ENCODE data around the gene ADAMTSL5.
A peak's percentile ranks its signal among the peaks of the same experiment; 100 is the strongest.

The ADAMTSL5 gene

DNA sequence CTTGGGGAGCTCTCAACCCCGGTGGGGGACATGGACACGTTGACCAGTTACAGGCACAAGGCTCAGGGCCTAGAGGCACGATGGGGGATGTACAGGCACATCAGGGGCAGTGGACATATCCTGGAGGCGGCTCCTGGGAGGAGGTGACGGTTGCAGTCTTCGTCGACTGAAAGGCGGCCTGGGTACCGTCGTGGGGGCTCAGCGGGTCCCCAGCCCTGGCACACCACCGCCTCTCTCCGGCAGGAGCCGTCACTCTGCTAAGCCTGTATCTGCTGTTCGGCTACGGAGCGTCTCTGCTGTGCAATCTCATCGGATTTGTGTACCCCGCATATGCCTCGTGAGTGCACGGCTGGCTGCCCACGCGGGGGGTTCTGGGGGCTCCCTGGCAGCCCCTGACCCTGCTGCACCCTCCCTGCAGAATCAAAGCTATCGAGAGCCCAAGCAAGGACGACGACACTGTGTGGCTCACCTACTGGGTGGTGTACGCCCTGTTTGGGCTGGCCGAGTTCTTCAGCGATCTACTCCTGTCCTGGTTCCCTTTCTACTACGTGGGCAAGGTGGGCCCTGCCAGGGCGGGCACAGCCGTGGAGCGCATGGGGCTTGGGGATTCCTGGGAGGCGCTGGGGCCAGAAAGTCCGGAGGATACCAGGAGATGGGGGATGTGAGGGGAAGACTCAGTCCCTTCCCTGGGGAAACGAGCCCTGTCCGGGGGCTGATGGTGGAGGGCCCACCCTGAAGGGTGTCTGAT, 17.6 kb downstream of the ADAMTSL5 start:
- no peak for DNase-seq

DNA sequence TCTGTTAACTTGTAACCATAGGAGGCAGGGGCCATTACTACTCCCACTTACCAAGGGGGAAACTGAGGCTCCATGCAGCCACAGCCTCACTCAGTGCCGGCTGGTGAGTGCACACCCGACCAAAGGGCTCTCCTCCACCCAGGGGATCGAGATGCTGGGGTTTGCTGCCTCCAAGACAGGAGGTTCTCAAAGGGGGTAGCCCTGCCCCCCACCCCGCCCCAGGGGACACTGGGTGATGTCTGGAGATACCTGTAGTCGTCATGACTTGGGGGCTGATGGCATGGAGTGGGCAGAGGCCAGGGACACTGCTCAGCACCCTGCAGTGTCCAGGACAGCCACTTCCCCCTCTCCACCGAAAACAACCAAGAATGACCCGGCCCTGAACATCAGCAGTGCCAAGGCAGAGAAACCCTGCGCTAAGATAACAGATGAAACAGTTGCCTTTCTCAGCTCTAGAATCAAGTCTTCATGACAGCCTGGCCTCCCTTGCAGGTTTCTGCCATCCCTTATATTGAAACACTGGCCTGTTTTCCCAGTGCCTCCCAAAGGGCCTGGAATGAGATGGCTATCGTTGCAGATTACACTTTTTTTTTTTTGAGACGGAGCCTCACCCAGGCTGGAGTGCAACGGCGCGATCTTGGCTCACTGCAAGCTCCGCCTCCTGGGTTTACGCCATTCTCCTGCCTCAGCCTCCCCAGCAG, 18.6 kb downstream of the ADAMTSL5 start:
- DNase-seq, result no peak

DNA sequence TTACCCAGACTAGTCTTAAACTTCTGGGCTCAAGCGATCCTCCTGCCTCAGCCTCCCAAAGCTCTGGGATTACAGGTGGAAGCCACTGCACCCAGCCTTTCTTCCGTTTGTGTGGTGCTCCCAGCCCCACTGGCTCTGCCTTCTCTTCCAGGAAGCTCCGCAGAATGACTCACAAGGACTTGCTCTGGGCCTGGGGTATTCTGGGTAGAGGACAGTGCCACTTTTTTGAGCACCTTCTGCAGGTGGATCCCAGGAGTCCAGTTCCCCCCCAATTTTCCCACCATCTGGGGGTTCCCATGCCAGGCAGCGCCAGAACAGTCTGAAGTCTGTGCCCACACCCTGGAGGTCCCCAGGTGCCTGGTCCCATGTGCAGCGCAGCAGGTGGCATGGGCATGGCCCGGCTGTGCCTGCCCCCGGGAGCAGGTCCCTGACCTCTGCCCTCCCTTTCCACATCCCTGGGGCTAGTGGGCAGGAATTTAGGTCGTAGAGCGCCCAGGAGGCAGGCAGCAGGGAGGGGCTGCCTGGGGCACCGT, 20.3 kb downstream of the ADAMTSL5 start:
- no peak for DNase-seq

DNA sequence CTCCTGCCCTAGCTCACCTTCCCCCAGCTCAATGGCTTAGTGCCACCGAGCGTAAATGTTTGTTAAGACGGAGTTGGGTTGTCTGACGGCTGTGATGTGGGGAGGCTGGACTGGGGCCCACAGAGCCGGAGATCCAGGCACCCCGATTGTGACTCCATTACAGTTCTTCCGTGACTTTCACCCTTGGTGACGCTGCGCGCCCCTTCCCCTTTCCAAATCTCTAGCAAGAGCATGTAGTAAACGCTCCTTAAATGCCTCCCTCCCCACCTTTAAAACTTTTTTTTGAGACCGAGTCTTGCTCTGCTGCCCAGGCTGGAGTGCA, 21.0 kb downstream of the ADAMTSL5 start:
- DNase-seq, result peak; percentile 21

DNA sequence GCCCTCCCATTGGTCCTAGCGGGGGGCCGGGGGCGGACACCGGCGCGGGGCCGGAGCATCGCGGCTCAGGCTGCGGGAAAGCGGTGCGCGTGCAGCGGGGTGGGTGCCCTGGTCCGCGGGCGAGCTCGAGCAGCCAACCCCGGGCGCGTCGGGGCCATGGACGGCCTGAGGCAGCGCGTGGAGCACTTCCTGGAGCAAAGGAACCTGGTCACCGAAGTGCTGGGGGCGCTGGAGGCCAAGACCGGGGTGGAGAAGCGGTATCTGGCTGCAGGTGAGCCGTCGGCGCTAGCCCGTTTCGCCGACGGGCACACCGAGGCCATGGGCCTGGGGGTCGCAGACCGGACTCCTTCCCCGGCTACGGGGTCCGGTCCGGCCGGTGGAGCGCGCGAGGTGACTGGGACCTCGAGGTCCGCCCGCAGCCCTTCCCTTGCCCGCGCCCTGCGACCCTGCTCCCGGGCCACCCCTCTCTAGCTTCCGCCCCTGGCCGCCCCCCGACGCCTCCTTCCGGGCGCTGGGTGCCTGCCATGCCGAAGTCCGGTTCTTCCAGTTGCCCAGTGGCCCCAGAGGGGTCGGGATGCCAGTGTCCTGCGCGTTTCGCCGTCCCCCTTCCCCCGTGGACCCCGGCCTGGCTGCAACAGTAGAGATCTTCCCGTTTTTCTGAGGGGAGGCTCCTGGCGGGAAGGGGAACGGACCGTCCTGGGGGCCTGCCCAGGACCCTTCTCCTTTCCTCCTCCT, 21.5 kb downstream of the ADAMTSL5 start, which contains the start of gene REEP6:
TSS of gene REEP6 (plus strand) at position 68 of the 735 bp plus-strand sequence. CDS start at position 157, 89 bp downstream.
- no peak for DNase-seq

DNA sequence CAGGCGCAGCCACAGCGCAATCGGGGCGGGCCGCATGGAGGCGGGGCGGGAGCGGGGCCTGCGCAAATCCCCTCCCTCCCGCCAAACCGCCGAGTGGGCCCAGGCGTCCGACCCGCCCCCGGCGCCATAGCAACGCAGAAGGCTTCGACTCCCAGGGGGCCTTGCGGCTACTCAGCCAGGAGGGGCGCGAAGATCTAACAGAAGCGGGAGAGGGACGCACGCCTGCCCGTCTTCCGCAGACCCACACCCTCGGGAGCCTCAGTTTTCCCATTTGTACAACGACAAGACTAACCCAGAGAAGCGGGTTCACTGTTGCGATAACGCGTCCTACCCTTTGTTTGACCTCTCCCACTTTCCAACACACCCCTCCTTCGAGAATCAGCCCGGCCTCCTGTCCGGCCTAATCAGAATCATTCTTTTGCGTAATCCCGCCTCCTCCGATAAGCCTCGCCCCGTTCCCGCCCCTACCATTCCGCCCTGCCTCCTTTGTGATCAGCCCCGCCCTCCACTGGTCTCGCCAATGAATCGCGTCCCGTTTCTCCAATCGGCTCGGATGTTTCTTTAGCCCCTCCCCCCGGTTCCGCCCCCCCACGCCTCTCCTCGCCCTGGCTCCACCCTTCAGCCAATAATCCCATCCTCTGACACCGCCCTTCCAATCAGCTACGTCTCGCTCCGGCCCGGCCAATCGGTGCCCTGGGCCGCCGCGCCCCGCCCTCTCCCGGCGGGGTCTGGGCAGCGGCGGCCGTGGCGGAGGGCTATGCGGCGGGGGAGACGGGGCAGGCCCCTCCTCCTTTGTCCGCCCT, 22.3 kb downstream of the ADAMTSL5 start, which contains the start of gene PCSK4:
TSS of gene PCSK4 (minus strand) at position 40 of the 803 bp plus-strand sequence. CDS start at position 36, 4 bp downstream.
- DNase-seq, result peak; percentile 99

DNA sequence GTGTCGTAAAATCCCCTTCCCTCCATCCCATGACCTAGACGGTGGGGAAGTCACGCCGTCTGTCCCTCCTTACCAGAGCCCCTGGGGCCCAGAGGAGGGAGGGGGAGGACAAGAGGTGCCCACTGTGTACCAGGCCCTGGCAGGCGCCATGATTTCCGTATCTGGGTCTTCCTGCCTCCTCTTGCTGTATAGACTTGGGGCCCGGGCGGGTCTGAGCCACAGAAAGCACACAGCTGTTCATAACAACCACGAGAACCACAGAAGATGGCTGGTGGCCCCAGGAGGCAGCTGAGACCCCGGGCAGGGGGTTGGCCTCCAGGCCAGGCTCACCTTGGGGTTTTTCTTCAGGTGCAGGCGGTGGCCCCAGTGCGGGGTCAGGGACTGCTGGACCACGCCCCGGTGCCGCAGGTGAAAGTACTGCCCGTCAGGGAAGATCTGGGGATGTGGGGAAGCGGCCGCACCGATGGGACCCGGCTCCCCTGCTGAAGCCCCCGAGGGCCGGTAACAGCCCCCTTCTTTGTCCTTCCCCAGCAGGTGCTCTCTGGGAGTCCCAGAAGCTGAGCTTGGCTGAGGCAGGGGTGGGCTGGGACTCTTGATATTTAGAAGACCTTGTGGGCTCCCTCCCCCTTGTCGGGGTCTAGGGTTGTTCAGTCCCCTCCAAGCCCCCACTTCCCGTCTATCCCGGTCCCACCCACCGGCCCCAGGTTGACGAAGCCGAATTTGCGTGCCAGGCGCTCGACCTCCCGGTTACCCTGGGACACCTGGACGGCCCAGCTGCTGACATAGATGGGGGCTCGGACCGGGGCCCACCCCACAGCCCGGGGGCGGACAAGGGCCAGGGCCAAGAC, 23.1 kb downstream of the ADAMTSL5 start:
- DNase-seq, result no peak

DNA sequence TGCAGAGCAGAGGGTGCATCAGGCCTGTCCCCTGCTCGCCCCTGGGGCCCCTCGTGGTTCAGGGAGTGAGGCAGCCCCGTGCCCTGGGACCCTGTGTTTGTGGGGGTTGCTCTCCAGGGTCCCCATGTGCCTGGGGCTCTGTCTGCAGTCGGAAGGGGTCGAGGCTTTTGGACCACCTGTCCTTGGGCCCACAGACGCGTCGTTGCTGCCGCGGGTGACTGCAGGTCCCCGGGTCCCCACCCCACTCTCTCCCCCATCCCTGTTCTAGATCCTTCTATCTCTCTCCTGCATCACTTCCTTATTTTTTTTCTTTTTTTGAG, 24.6 kb downstream of the ADAMTSL5 start:
- DNase-seq, result no peak

DNA sequence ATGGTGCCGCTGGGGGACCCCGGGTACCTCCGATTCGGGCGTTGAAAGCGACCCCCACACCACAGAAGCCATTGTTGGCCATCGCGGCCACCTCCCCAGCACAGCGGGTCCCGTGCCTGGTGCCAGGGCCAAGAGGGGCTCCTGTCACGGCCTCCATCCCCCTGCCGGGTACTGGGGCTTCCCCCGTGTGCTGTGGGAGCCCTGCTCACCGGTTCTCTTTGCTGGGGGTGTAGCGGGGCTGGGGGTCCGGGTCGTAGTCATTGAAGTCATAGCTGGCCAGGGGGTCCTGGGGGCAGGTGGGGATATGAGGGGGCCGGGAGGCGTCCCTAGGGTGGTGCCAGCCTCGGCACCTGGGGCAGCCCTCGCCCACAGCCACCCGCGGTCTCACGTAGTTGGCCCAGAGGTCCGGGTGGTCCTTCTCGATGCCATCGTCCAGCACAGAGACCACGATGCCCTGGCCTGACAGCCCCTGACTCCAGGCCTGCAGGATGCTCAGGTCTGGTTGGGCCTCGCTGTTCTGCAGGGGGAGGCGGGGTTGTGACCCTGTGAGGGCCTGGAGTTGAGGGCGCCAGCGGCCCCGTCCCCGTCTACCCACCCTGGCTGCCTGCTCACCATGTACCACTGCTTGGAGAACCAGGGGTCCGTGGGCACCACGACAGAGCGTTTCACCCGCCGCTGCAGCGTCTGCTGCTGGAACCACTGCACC, 25.1 kb downstream of the ADAMTSL5 start:
- DNase-seq, result no peak

DNA sequence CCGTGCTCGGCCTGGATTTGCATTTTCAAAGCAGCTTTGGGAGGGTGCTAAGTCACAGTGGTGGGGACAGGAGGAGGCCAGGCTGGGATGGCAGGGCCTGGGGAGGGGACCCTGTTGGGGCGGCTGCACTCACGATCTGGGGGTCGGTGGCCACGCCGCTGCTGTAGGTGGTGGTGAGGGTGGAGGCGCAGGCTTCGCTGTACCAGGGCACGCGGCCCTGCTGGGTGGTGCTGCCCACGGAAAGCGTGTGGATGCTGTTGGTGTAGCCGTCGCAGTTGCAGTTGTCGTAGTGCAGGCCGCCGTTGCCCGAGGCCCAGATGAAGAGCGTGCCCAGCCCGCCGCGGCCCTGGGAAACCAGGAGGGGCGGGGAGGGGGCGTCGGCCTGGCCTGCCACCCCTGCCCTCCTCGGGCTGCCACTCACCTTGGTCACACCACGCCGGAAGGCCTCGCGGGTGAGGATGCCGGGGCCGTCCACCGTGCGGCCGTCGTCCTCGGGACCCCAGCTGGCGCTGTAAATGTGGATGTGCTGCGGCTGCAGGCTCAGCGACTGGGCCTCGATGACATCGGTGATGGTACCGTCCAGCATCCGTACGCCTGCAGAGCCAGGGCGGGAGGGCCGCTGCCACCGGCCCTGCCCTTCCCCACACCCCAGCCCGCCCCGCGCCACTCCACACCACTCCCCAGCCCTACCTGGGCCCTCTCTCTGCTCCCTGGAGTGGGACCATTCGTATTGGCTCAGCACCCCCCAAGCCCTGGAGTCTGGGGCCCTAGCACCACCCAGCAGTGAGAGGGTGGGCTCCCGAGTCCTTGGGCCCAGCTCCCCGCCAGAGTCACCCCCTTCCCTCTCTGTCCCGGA, 25.9 kb downstream of the ADAMTSL5 start:
- no peak for DNase-seq

DNA sequence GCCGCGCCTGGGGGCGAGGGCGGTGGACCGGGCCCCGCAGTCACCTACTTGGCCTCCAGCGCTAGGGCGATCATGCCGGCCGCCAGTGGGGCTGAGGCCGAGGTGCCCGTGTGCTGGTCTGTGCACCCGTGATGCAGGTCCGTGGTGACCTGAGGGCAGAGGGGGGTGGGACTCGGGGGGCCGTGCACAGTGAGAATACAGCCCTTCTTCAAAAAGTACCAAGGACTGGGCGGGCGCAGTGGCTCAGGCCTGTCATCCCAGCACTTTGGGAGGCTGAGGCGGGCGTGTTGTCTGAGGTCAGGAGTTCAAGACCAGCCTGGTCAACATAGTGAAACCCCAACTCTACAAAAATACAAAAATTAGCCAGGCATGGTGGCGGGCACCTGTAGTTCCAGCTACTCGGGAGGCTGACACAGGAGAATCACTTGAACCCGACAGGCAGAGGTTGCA, 28.8 kb downstream of the ADAMTSL5 start:
- DNase-seq, result no peak

DNA sequence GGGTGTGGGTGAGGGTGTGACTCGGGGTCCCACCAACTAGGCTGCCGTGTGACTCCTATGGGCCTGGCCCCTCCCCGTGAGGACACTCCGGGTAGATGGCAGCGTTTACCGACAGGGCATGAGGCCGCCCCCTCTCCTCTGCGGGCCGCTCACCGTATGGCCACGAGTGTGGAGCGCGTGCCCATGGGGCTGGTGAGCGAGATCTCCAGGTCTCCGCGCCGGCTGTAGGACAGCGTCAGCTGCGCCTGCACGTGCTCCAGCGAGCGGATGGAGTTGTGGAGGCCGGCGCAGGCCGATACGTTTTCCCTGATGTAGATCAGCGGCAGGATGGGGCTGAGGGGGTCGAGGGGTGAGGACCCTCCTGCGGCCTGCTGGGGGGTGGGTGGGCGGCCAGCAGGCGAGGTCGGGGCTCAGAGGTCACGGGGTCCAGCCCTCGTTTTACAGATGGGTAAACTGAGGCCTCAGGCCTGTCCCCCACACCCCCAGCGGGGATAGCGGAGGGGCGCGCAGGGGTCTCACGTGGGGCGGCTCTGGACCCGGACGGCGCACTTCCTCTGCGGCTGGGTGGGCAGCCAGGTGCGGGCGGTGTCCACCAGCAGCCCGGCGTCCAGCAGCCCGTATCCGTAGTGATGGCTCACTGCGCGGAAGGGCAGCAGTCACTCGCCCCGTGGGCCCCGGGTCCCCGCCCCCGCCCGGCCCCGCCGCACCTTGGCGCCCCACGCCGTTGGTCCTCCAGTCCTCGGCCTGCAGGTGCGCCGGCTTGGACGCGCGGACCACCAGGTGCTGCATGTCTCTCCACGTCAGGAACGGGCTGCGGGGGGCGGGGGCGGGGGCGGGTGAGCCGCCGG, 29.5 kb downstream of the ADAMTSL5 start:
- no peak for DNase-seq

DNA sequence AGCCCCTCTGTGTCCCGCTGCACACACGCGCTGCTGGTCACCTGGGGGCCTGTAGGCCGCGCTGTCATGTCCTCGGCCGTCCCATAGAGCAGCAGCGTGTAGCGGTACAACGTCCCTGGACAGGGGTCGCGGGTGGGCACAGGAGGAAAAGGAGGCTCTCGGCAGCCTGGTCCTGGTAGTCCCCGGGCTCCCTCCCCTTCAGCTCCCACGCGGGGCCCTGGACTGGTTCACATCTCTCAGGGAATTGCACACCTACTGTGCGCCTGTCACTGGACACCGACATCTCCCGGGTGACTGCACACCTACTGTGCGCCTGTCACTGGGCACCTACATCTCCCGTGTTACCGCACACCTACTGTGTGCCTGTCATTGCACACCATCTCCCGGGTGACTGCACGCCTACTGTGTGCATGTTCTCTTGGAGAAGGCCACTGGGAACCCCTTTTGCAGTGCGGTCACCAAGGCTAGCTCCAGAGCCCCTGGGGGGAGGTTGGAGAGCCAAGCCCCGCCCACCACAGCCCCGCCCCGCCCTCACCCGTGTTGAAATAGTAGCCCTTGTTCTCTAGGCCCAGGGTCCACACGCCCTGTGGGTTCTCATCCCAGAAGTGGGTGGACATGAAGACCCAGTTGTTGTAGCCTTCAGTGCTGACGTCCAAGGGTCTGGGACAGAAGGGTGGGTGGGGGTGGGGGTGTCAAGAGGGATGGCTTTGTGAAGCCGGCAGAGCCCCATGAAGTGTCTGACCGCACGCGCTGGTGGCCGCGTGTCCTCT, 30.3 kb downstream of the ADAMTSL5 start:
- DNase-seq, result peak; percentile 15

DNA sequence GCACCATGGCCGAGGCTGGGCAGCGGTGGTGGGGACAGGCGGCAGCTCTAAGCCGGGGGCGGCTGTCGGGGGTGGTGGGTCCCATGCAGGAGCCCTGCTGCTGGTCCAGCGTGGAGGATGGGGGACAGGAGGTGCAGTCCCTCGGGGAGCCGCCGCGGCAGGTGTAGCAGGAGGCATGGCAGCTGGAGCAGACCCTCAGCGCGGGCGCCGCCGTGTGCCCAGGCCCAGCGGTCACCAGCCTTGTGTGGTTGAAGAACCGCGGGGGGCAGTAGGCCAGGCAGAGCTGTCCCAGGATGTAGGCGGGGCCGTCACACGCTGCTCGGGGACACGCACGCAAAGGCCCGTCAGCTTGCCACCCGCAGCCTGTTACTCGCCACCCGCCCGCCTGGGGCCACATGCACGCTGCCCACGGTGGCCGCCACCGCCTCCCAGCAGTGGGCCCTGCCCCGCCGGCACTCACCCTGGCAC, 30.9 kb downstream of the ADAMTSL5 start:
- no peak for DNase-seq

DNA sequence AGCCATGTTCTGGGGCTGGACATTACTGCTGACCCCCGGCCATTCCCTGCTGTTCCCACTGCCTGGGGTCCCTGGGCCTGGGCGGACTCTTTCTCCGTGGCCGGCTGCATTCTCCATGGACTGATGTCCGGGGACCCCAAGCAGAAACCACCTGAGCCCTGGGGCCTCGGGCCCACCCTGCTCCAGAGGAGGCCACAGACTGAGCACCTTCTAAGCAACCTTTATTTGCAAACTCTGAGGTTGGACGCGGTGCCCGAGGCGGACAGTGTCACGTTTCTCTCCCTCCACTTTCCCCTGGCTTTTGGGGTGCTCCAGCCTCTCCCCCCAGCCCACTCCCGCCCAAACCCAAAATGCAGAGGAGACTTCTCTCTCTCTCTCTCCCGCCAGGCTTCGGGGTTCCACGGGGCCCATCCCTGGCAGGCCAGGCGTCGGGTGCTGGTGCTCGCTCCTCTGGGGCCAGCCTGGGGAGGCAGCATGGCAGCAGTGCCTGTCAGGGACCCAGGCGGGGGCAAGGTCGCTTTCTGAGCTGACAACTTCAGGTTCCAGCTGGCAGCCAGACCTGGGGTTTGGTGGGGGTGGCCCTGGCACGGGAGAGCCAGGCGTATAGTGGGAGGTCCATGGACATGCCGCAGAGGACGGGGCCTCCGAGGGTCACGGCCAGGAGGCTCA, 31.5 kb downstream of the ADAMTSL5 start:
- DNase-seq, result no peak

DNA sequence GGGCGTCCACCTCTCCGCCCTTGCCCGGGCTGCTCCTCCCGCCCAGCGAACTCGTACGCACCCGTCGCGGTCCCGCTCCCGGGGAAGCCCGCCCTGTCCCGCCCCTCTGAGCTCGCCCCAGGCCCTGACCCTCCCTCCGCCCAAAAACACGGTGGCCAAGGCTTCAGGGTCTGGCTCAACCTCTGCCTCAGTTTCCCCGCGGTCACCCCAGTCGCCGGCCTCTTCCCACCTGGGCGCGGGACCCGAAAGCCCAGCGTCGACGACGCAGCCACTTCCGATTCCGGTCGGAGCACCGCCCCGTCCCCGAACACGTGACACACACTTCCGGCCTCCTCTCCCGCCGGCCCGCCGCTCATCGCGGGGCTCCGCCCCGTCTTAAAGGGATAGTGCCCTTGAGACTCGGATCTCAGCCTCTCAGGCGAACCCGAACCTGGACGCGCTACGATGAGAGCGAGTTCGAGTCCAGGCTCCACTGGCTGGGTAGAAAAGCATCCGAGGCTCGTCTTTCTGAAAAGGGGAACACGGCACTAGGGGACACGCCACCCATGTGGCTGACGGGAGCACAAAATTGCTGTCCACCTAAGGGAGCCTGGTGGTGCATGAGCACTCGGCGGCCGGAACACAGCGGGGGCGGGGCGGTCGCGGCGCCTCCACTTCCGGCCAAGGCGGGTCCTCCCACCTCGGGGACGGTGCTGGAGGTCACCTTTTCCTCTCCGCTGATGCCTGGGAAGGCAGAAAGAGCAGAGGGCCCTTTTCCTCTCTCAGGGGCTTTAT, 33.7 kb downstream of the ADAMTSL5 start, which contains the start of gene C19orf25:
TSS of gene C19orf25 (minus strand) at position 282 of the 774 bp plus-strand sequence. CDS start 312 bp downstream, outside the sequence.
- DNase-seq, result peak; percentile 96
